Mesodermal cell (in vitro differentiated cells): ENCODE results near the gene AREL1.

Experiments used
- H3K27ac ChIP-seq: 2 replicates; pipeline ENCODE4 v1.7.0; 2013; ENCODE audit warnings: mild to moderate bottlenecking, low read depth, low read length, moderate library complexity; ENCODE audit not compliant: severe bottlenecking
- H3K36me3 ChIP-seq: 2 replicates; pipeline ENCODE4 v1.7.1; 2013; ENCODE audit warnings: mild to moderate bottlenecking, low read length, moderate library complexity; ENCODE audit not compliant: control insufficient read depth, insufficient read depth
- H3K4me1 ChIP-seq: one replicate; pipeline ENCODE4 v1.7.1; 2013; ENCODE audit warnings: mild to moderate bottlenecking, low read length; ENCODE audit not compliant: insufficient read depth, control insufficient read depth, poor library complexity, severe bottlenecking
- H3K4me3 ChIP-seq: 2 replicates; pipeline ENCODE4 v1.7.0; 2013; ENCODE audit warnings: low read length, control low read depth, mild to moderate bottlenecking; ENCODE audit not compliant: insufficient read depth, poor library complexity, severe bottlenecking; ENCODE audit errors: extremely low read depth
- H3K9me3 ChIP-seq: 2 replicates; pipeline ENCODE4 v1.7.1; 2013; ENCODE audit warnings: mild to moderate bottlenecking, low read length, moderate library complexity; ENCODE audit not compliant: control insufficient read depth
- WGBS, 2 experiments: methylation state at CpG; one replicate each; pipeline ENCODE4 v1.1.5; 2013; ENCODE audit warnings: missing lambda C conversion rate in 2 of 2; ENCODE audit not compliant: insufficient coverage in 2 of 2; 5-methylcytosine and 5-hydroxymethylcytosine counted together

The AREL1 gene

DNA sequence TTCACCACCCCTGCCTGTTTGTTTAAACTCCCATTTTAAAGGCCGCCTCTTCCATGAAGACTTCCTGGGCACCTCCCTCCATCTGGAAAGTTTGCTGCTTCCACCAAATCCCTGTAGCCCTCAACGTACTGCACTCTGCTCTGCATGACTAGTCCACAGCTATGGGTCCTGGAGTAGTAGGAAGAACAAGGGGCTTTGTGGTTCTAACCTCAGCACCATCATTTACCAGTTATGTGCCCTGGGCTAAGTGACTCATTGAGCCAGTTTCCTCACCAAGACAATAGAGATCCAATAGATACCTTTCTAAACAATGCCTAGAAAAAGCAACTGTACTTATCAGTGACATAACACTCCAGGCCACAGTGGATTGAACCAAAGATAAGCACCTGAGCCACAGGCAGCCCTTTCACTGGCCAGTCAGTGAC is 92.4 kb downstream of the AREL1 start:
- Histone ChIP-seq H3K9me3 (no peaks in the 10 kb centered on the region), H3K27ac (peak overlapping the region; percentile 94), H3K4me1 (peaks cover 65% of the 10 kb centered on the region), H3K36me3 (no peaks in the 10 kb centered on the region), H3K4me3 (no peak overlapping the region)
- whole genome bisulfite sequencing, 2 experiments = 14 to 100% methylated on average over 1 of the region's 2 CpGs

GRCh38 chr14:74619672-74620131 is 93.2 kb downstream of the AREL1 start:
- H3K4me3 ChIP-seq = no peak overlapping the region
- H3K36me3 ChIP-seq = no peaks in the 10 kb centered on the region
- peaks cover 73% of the 10 kb centered on the region for H3K4me1 ChIP-seq
- H3K9me3 ChIP-seq = no peaks in the 10 kb centered on the region
- H3K27ac ChIP-seq = peak overlapping the region; percentile 94
- 65 to 89% methylated on average over 3 to 4 of the region's 6 CpGs for WGBS, 2 experiments

GRCh38 chr14:74618078-74618952 is 94.6 kb downstream of the AREL1 start:
- Histone ChIP-seq H3K4me1 (peaks cover 74% of the 10 kb centered on the region), H3K36me3 (peaks cover 2% of the 10 kb centered on the region), H3K4me3 (no peak overlapping the region), H3K27ac (peak overlapping the region; percentile 94), H3K9me3 (no peaks in the 10 kb centered on the region)
- 73 to 92% methylated on average over 4 of the region's 10 CpGs for WGBS, 2 experiments

DNA sequence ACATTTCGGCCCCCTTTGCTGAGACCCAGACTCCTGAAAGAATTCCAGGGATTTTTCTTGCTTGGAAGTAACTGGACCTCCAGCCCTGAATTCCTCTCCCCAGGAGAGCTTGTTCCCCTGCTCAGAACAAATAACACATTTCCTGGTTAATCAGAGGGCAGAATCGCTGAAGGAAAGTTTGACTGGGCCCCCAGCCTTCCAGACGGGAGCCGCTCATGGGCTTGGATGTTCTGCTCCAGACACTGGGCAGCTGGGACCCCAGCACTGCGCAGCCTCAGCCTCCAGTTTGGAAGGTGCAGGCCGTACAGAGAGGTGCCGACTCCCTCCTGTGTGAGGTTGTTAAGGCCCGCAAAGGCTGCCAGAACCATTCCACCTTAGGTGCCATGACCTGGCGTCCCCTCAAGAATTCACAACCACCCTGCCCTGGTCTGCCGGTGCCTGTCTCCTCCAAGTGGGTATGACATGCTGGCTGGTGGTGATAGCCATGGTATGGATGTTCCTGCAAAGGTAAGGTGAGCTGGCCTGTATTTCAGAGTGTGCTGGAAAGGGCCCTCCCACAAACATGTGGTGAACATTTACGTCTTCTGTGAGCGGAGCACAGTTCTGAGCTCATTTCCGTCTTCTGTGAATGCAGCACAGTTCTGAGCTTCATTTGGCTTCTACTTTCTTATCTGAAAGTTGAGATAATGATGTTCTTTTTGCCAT is 95.7 kb downstream of the AREL1 start:
- Histone ChIP-seq H3K4me3 (peak overlapping the region; percentile 6), H3K4me1 (peaks cover 72% of the 10 kb centered on the region), H3K27ac (peak overlapping the region; percentile 94), H3K36me3 (peaks cover 2% of the 10 kb centered on the region), H3K9me3 (no peaks in the 10 kb centered on the region)
- 64 to 80% methylated on average over 12 of the region's 13 CpGs for WGBS, 2 experiments

DNA sequence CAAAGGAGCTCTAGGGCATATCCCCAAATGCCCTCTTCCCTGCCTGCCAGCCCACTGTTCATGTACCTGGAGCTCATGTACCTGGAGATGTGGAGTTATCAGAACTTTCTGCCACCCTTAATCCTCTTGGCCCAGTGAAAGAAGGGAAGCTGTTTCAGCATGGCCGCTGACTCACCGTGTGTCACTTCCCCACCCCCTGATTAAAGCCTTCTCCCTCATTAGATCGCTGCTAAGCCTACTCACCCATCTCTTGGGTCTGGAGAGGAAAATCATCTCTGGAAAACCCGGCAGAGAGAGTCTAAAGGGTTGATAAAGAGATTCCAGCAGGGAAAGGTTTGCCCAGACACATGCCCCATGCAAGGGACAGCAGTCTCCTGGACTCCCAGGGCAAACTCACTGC is 96.4 kb downstream of the AREL1 start:
- Histone ChIP-seq H3K27ac (peak overlapping the region; percentile 94), H3K4me1 (peaks cover 69% of the 10 kb centered on the region), H3K4me3 (no peak overlapping the region), H3K9me3 (no peaks in the 10 kb centered on the region), H3K36me3 (peaks cover 2% of the 10 kb centered on the region)
- WGBS, 2 experiments = 36 to 44% methylated on average over 1 to 3 of the region's 4 CpGs

GRCh38 chr14:74615735-74616134 is 97.1 kb downstream of the AREL1 start:
- peaks cover 2% of the 10 kb centered on the region for H3K36me3 ChIP-seq
- WGBS, 2 experiments = 93 to 94% methylated on average over 14 of the region's 14 CpGs
- H3K27ac ChIP-seq = no peak overlapping the region
- H3K4me3 ChIP-seq = no peak overlapping the region
- peaks cover 62% of the 10 kb centered on the region for H3K4me1 ChIP-seq
- no peaks in the 10 kb centered on the region for H3K9me3 ChIP-seq

- H3K36me3 ChIP-seq = peaks cover 2% of the 10 kb centered on the region
- H3K4me1 ChIP-seq = peaks cover 58% of the 10 kb centered on the region
- no peak overlapping the region for H3K27ac ChIP-seq
- no peak overlapping the region for H3K4me3 ChIP-seq
- H3K9me3 ChIP-seq = no peaks in the 10 kb centered on the region
- WGBS, 2 experiments = 93 to 100% methylated on average over 4 to 6 of the region's 8 CpGs
These were observed 98.1 kb downstream of the AREL1 start for GRCh38 chr14:74614508-74615495.

DNA sequence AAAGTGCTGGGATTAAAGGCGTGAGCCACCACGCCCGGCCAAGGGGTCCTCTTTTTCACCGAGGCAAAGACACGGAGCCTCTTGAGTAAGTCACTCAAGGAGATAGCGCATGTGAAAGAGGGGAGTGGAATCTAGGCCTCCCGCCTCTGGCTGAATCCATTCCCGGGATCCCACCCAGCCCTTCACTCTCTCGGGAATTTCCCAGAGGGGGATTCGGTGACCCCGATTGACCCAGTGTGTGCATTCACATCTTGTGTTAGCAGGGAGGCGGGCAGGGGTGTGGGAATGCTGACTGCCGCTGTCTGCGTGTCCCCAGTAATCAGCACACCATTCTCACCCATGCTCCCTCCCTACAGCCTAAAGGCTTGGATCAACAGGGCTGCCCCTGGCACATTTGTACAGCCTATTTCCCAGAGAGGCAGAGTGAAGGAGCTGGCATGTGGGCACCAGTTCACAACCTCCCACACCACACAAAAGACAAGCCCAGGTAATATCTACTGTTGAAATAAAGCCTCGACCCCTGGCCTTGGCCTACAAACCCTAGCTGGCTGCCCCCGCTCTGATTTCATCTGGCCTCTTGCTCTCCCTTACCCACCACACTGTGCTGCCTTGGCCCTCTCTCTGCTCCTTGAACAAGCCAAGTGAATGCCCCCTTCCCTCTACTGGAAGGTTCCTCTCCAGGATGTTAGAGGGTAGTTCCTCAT is 99.5 kb downstream of the AREL1 start:
- Histone ChIP-seq H3K9me3 (no peaks in the 10 kb centered on the region), H3K27ac (no peak overlapping the region), H3K4me1 (peaks cover 44% of the 10 kb centered on the region), H3K36me3 (peaks cover 2% of the 10 kb centered on the region), H3K4me3 (no peak overlapping the region)
- 84 to 92% methylated on average over 10 to 14 of the region's 16 CpGs for WGBS, 2 experiments

DNA sequence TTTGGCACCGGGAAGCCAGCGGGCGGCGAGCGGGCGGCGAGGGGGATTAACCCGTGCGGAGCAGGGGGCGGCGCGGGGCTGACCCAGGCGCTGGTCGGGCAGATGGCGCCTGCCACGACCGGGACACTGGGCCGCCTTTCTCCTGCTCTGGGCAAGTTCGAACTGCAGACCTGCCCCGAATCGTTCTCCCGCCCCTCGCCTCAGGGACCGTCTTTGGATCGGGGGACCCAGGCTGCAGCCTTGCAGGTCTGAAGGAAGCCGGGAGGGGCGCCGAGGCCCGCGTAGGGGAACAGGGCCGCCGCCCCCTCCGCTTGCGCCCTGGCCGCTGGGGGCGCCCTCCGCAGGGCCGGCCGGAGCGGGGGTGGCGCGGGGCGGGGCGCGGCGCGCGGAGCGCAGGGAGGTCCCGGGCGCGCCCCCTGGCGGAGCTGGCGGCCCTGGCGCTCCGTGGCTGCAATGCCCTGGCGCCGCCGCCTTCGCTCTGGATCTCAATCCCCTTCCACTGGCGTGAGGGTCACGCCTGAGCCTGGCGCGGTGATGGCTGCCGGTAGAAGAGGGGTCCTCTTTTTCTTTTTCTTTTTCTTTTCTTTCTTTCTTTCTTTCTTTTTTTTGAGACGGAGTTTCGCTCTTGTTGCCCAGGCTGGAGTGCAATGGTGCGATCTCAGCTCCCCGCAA is 100.4 kb downstream of the AREL1 start:
- H3K4me1 ChIP-seq = peaks cover 35% of the 10 kb centered on the region
- H3K27ac ChIP-seq = no peak overlapping the region
- H3K9me3 ChIP-seq = no peaks in the 10 kb centered on the region
- 7 to 9% methylated on average over 38 to 63 of the region's 69 CpGs for WGBS, 2 experiments
- H3K4me3 ChIP-seq = peak overlapping the region; percentile 62
- H3K36me3 ChIP-seq = peaks cover 2% of the 10 kb centered on the region
